ENCODE measurements around the gene ZC3H18.

The ZC3H18 gene

GRCh38 chr16:88627531-88628411 is 57.6 kb downstream of the ZC3H18 start:
- DNase-seq, result no peak

- no peak for DNase-seq
Observed at GRCh38 chr16:88628512-88628974, 58.3 kb downstream of the ZC3H18 start.

GRCh38 chr16:88629835-88630234 is 59.6 kb downstream of the ZC3H18 start:
- no peak for DNase-seq

- DNase-seq, result no peak
Observed at GRCh38 chr16:88630433-88630832, 60.2 kb downstream of the ZC3H18 start.

DNA sequence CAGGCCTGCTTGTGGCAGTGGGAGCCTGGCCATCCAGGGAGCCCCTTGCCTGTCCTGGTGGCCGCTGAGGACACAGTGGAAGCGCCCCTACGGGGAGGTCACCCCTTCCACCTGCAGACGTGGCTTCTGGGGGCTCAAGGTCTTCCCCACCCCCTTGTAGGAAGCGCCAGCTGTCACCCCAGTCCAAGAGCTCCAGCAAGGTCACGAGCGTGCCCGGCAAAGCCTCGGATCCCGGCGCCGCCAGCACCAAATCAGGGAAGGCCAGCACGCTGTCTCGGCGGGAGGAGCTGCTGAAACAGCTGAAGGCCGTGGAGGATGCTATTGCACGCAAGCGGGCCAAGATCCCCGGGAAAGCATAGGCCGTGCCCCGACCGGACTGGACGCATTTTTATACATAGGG is 60.7 kb downstream of the ZC3H18 start:
- DNase-seq, result no peak

DNA sequence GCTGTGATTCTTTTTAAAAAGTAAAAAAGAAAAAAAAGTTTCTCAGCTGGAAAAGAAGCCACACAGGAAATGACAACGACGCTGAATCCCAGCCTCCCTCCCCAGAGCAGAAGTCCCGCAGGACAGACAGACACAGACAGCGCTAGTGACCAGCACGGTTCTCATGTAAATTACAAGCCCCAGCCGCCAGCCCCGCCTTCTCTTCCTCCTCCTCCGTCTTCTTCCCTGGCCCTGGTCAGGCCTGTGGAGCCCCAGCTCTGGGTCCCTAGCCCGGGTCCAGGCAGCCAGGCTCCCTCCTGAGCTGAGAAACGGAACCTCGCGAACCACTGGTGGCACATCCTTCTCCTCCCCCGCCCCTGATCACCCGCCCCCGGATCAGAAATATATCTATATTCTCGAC is 61.2 kb downstream of the ZC3H18 start:
- no peak for DNase-seq

DNA sequence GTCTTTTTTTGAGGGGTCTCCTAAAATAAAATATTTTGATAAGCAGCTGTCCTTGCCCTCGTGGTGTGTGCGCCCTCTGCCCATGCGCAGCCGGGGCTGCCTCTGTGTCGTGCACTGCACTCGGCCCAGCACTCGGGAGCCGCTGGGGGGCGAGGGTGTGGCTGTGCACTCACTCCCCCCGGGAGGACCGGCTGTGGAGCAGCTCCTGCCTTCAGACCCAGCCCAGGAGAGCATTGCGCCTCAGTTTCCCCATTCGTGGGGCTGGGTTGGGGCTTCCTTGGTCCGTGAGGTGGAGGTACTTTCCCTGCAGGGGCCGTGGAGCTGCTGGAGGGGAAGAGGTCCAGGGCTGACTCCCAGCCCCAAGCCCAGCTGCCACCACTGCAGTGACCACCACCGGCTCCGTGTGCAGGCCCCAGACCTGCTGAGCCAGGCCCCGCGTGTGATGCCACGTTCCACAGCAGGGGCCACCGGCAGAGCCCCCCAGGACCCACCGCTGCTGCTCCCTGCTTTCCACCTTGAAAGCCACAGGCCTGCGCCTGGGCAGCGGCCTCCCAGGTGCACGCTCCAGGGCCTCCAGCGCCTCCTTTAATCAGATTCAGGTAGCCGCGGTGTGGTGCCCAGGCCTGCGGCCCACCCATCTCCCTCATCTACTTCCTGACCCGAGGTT is 61.9 kb downstream of the ZC3H18 start:
- no peak for DNase-seq

GRCh38 chr16:88632587-88632930 is 62.4 kb downstream of the ZC3H18 start:
- DNase-seq, result no peak

DNA sequence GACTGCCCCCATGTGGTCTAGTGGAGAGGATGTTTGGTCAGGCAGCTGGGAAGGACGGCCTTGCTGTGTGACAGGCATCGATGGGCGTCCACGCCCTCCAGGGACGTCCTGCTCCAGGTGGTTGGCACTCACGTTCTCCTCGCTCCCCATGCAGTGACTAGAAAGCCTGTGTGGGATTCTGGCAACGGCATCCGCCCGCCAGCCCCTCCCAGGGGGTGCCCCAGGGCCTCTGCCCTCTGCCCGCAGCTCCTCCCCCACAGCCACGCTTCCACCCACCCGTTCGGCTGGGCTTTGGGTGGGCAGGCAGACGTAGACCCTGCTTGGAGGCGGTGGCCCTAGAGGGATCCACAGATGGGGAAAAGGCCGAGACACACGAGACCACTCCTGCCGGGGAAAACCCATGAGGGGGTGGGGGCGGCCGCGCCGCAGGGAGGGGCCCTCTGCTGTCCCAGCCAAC is 63.5 kb downstream of the ZC3H18 start:
- no peak for DNase-seq

DNA sequence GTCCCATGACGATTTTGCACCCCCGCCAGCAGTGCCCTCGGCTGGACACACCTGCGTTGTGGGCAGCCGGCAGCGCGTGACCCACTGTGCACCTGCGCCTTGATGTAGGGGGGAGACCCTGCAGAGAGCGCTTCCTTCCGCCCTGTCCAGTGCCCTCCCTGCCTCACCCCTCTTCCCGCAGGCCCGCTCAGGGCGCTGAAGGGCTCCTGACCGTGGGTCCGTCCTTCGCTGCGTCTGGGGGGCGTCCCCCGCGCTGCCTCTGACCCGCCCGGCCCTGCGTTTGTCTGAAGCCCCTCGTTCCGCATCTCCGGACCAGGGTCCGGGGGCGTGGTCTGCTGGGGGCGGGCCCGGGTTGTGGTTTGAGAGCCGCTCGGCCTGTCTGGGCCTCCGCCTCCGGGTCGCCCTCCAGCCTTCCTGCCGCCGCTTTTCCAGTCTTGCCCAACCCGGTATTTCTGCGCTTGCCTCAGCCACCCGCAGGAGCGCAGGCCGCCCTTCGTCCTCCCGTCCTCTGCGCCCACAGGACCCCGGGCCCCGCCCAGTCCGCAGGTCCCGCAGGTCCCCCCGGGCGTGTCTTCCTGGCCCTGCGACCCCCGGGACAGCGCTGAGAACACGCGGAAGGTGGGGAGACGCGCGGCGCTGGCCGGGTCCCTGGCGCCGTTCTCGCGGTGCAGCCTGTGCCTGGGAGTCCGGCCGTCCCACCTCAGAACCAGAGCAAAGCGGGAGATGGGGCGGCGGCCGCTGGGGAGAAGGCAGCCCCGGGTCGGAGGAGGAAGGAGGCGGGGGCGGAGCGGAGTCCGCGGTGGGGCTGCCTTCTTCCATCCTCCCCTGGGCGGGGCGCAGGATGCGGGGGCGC is 64.2 kb downstream of the ZC3H18 start:
- no peak for DNase-seq

- DNase-seq, result no peak
Observed at GRCh38 chr16:88634994-88635670, 64.9 kb downstream of the ZC3H18 start.

DNA sequence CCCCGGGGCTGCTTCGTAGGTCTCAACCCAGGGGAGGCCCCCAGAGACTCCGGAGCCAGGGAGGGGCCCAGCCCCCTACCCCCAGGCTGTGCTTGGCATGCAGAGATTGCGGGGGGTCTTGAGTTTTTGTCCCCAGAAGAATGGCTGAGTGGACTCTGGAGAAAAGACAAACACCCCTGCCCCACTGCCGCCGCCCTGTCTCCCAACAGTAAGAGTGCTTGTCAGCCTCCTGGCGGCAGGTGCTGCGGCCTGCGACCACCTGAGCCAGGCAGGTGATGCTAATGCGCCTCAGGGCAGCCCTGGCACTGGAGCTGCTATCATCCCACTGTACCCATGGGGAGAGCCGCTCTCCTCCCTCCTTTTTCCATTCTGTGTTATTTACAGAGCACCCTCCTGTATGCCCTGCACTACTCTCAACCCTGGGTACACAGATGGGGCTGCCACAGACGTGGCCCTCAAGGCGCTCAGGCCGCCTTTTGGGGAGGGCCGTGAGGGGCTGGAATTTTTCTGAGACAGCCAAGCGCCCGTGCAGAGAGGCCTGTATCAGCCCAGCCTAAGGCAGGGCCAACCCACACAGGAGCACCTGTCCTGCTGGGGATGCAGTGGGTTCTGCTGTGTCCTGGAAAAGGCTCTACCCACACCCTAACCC is 65.6 kb downstream of the ZC3H18 start:
- no peak for DNase-seq

- DNase-seq, result no peak
Observed at GRCh38 chr16:88636488-88637265, 66.5 kb downstream of the ZC3H18 start.

GRCh38 chr16:88638323-88639230 is 68.4 kb downstream of the ZC3H18 start, which contains the start of gene IL17C:
Gene IL17C (plus strand): TSS chr16:88638572. CDS start chr16:88638642, 70 bp downstream.
- DNase-seq, result no peak

- DNase-seq, result no peak
Observed at GRCh38 chr16:88639231-88640038, 69.2 kb downstream of the ZC3H18 start.

- DNase-seq, result no peak
Observed at GRCh38 chr16:88640039-88640495, 69.9 kb downstream of the ZC3H18 start.

GRCh38 chr16:88640498-88641247 is 70.5 kb downstream of the ZC3H18 start:
- DNase-seq, result no peak

Data from cerebellar nuclear complex (tissue), 1 donor.